Measurements from ENCODE around the gene SETX. TPM values are rescaled to one million over a fixed set of nuclear protein-coding genes. Genes with fewer than 3 reads are reported as not detected.

SETX gene
- polyA plus RNA-seq, 1 experiment, result 31.5 TPM

- H3K9me3 ChIP-seq (ENCODE audit: control insufficient read depth, insufficient read depth, low read length), result peaks cover 15% of the 10 kb centered on the region
- TF ChIP-seq, protein P1, sequence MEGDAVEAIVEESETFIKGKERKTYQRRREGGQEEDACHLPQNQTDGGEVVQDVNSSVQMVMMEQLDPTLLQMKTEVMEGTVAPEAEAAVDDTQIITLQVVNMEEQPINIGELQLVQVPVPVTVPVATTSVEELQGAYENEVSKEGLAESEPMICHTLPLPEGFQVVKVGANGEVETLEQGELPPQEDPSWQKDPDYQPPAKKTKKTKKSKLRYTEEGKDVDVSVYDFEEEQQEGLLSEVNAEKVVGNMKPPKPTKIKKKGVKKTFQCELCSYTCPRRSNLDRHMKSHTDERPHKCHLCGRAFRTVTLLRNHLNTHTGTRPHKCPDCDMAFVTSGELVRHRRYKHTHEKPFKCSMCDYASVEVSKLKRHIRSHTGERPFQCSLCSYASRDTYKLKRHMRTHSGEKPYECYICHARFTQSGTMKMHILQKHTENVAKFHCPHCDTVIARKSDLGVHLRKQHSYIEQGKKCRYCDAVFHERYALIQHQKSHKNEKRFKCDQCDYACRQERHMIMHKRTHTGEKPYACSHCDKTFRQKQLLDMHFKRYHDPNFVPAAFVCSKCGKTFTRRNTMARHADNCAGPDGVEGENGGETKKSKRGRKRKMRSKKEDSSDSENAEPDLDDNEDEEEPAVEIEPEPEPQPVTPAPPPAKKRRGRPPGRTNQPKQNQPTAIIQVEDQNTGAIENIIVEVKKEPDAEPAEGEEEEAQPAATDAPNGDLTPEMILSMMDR (IDR thresholded peaks at IDR 0.05; ENCODE audit: low read depth, low read length), result no peak
- H3K27ac ChIP-seq (ENCODE audit: low read depth, low read length), result no peak overlapping the region
- POLR2A ChIA-PET, result no interaction called here
- CTCF ChIA-PET, result interaction anchor here (0.7 to 5.9 kb wide), 4 partner anchors 9 to 495 kb away, joined by 3 to 34 read pairs (median 4); no protein-coding TSS in a partner anchor
- H3K27me3 ChIP-seq (ENCODE audit: control insufficient read depth, insufficient read depth, low read length), result peaks cover 22% of the 10 kb centered on the region
- no peak overlapping the region for H3K4me3 ChIP-seq (ENCODE audit: low read depth, low read length)
- no peak for DNase-seq (ENCODE audit: low read depth, low spot score)
Measured at GRCh38 chr9:132250324-132251262, 104.2 kb downstream of the SETX start.

DNA sequence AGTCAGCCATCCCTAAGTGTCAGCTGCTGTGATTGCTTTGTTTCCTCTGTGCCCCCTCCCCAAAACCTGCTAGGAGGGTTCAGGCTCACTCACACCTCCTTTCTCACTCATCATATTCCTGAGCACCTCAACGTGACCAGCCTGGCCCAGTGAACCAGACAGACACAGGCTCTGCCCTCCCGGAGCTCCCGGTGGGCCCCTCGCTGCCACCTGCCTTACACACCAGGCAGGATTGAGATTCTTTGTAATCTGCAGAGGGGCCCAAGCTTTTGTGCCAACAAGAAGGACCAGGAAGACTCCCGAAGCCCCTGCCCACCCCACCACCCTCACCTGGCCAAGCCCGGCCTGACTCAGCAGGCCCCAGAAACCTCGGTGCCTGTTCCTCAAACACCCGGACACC is 105.1 kb downstream of the SETX start:
- H3K9me3 ChIP-seq (ENCODE audit: control insufficient read depth, insufficient read depth, low read length), result peaks cover 15% of the 10 kb centered on the region
- POLR2A ChIA-PET, result no interaction called here
- CTCF ChIA-PET, result interaction anchor here (1.6 to 5.9 kb wide), 4 partner anchors 9 to 490 kb away, joined by 3 to 34 read pairs (median 14); no protein-coding TSS in a partner anchor
- TF ChIP-seq, protein P1 (IDR thresholded peaks at IDR 0.05; ENCODE audit: low read depth, low read length), result no peak
- no peak overlapping the region for H3K27ac ChIP-seq (ENCODE audit: low read depth, low read length)
- no peak for DNase-seq (ENCODE audit: low read depth, low spot score)
- H3K4me3 ChIP-seq (ENCODE audit: low read depth, low read length), result no peak overlapping the region
- H3K27me3 ChIP-seq (ENCODE audit: control insufficient read depth, insufficient read depth, low read length), result peaks cover 23% of the 10 kb centered on the region

DNA sequence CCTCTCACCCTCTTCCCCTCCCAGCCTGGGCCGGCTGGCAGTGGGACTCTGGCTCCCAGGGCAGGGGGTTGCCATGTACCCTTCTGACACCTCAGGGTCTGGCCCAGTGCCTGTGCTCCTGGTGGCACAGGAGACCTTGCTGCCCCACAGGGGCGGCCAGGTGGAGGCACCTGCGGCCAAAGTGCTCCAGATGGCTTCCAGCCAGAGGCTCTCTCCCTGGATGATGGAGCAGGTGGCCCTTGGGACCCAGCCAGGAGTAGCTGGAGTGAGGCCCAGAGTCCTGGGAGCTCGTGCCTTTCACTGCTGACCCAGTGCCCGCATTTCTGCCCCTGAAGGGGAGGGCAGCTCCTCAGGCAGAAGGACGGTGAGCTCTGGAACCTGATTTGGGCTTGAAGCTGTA is 105.7 kb downstream of the SETX start:
- POLR2A ChIA-PET, result no interaction called here
- no peak overlapping the region for H3K27ac ChIP-seq (ENCODE audit: low read depth, low read length)
- CTCF ChIA-PET, result interaction anchor here (1.9 to 5.2 kb wide), 2 partner anchors 10 to 12 kb away, joined by 6 to 22 read pairs; no protein-coding TSS in a partner anchor
- H3K27me3 ChIP-seq (ENCODE audit: control insufficient read depth, insufficient read depth, low read length), result peaks cover 25% of the 10 kb centered on the region
- TF ChIP-seq, protein P1 (IDR thresholded peaks at IDR 0.05; ENCODE audit: low read depth, low read length), result no peak
- DNase-seq (ENCODE audit: low read depth, low spot score), result no peak
- H3K4me3 ChIP-seq (ENCODE audit: low read depth, low read length), result no peak overlapping the region
- H3K9me3 ChIP-seq (ENCODE audit: control insufficient read depth, insufficient read depth, low read length), result peaks cover 15% of the 10 kb centered on the region

- ChIA-PET CTCF (interaction anchor here (5.2 kb wide), 1 partner anchor 11 kb away, joined by 22 read pairs; no protein-coding TSS in a partner anchor), POLR2A (no interaction called here)
- no peak overlapping the region for H3K4me3 ChIP-seq (ENCODE audit: low read depth, low read length)
- TF ChIP-seq, protein P1 (IDR thresholded peaks at IDR 0.05; ENCODE audit: low read depth, low read length), result no peak
- DNase-seq (ENCODE audit: low read depth, low spot score), result no peak
- H3K9me3 ChIP-seq (ENCODE audit: control insufficient read depth, insufficient read depth, low read length), result peaks cover 15% of the 10 kb centered on the region
- peaks cover 32% of the 10 kb centered on the region for H3K27me3 ChIP-seq (ENCODE audit: control insufficient read depth, insufficient read depth, low read length)
- no peak overlapping the region for H3K27ac ChIP-seq (ENCODE audit: low read depth, low read length)
Measured at GRCh38 chr9:132247942-132248341, 106.8 kb downstream of the SETX start.

DNA sequence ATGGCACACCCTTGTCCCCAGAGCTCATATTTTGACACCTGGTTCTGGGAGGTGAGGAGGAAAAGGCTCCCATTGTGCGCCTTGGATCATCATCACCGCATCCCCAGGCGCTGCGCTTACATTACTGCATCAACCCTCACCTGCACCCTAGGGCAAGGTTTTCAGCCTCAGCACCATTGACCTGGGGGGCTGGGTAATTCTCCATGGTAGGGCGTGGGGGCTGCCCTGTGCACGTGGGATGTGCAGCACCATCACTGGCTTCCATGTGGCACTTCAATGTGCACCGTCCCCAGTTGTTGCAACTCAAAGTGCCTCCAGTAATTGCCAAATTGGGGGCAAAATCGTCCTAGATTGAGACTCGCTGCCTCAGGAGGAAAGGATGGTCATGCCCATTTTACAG is 109.3 kb downstream of the SETX start:
- H3K4me3 ChIP-seq (ENCODE audit: low read depth, low read length), result no peak overlapping the region
- H3K27me3 ChIP-seq (ENCODE audit: control insufficient read depth, insufficient read depth, low read length), result peaks cover 30% of the 10 kb centered on the region
- H3K9me3 ChIP-seq (ENCODE audit: control insufficient read depth, insufficient read depth, low read length), result peaks cover under 1% of the 10 kb centered on the region; the same call in 1 of the 2 replicates
- POLR2A ChIA-PET, result no interaction called here
- TF ChIP-seq, protein P1 (IDR thresholded peaks at IDR 0.05; ENCODE audit: low read depth, low read length), result no peak
- H3K27ac ChIP-seq (ENCODE audit: low read depth, low read length), result no peak overlapping the region
- CTCF ChIA-PET, result interaction anchor here (1.8 to 5.2 kb wide), 2 partner anchors 9 to 483 kb away, joined by 8 to 22 read pairs; no protein-coding TSS in a partner anchor
- DNase-seq (ENCODE audit: low read depth, low spot score), result no peak

Measured in AG04450 (cell line).